ENCODE measurements around the gene BICD1. TPM values are rescaled to one million over a fixed set of nuclear protein-coding genes. Genes with fewer than 3 reads are reported as not detected.

Gene BICD1
- polyA plus RNA-seq, 1 of the 3 experiments (the other 2 are of a cell fraction): 12.1 TPM

DNA sequence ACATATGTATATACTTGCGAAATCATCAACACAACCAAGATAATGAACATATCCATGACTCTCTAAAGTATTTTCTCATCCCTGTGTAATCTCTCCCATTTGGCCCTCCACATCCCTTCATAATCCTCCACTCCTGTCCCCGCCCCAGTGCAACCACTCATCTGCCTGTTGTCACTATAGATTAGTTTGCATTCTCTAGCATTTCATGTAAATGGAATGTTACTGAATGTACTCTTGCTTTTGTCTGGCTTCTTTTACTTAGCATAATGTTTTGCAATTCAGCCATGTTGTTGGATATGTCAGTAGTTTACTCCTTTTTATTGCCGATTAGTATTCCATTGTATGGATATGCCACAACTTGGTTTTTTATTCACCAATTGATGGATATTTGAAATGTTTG is 99.1 kb downstream of the BICD1 start:
- WGBS (ENCODE audit: low lambda C conversion rate): 96% methylated on average over 3 of the region's 3 CpGs
- ChIA-PET POLR2A (no interaction called here), CTCF (no interaction called here)
- no peaks in the 10 kb centered on the region for H3K36me3 ChIP-seq (replicated peaks in 1 of 2; ENCODE audit: control insufficient read depth in 1 of 2, insufficient read depth in 2 of 2, low read length in 1 of 2)
- H3K27me3 ChIP-seq (ENCODE audit: insufficient read depth): no peaks in the 10 kb centered on the region
- no peak overlapping the region for H3K27ac ChIP-seq (ENCODE audit: low read depth in 2 of 2, low read length in 1 of 2)
- TF ChIP-seq CHD2 (IDR thresholded peaks at IDR 0.05; ENCODE audit: low read length, partially characterized antibody) (no peak), JUND (IDR thresholded peaks at IDR 0.05) (no peak), EP300 (IDR thresholded peaks at IDR 0.05; ENCODE audit: borderline replicate concordance in 1 of 2, low read depth in 1 of 2, low read length in 1 of 2) (no peak), ELF1 (IDR thresholded peaks at IDR 0.05) (no peak), RAD21 (IDR thresholded peaks at IDR 0.05; ENCODE audit: low read length) (no peak), POLR2AphosphoS5 (IDR thresholded peaks at IDR 0.05; ENCODE audit: low read depth, low read length) (no peak), GABPA (IDR thresholded peaks at IDR 0.05; ENCODE audit: low read depth) (no peak), TAF1 (IDR thresholded peaks at IDR 0.05; ENCODE audit: borderline replicate concordance, low read depth, low read length) (no peak), FOSL2 (IDR thresholded peaks at IDR 0.05; ENCODE audit: borderline replicate concordance, low read depth) (no peak), MEF2A (IDR thresholded peaks at IDR 0.05; ENCODE audit: borderline replicate concordance, low read depth) (no peak), RCOR1 (IDR thresholded peaks at IDR 0.05; ENCODE audit: low read length) (no peak), FOXJ3 (CRISPR knock-in tag; IDR thresholded peaks at IDR 0.05) (no peak), NRF1 (IDR thresholded peaks at IDR 0.05; ENCODE audit: low read depth, low read length) (no peak), MXI1 (IDR thresholded peaks at IDR 0.05; ENCODE audit: low read depth, low read length) (no peak), NFIC (IDR thresholded peaks at IDR 0.05; ENCODE audit: borderline replicate concordance) (no peak)
- TF ChIP-seq, protein P1, sequence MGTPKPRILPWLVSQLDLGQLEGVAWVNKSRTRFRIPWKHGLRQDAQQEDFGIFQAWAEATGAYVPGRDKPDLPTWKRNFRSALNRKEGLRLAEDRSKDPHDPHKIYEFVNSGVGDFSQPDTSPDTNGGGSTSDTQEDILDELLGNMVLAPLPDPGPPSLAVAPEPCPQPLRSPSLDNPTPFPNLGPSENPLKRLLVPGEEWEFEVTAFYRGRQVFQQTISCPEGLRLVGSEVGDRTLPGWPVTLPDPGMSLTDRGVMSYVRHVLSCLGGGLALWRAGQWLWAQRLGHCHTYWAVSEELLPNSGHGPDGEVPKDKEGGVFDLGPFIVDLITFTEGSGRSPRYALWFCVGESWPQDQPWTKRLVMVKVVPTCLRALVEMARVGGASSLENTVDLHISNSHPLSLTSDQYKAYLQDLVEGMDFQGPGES (IDR thresholded peaks at IDR 0.05; ENCODE audit: low read depth, low read length): no peak
- TF ChIP-seq, protein P2, sequence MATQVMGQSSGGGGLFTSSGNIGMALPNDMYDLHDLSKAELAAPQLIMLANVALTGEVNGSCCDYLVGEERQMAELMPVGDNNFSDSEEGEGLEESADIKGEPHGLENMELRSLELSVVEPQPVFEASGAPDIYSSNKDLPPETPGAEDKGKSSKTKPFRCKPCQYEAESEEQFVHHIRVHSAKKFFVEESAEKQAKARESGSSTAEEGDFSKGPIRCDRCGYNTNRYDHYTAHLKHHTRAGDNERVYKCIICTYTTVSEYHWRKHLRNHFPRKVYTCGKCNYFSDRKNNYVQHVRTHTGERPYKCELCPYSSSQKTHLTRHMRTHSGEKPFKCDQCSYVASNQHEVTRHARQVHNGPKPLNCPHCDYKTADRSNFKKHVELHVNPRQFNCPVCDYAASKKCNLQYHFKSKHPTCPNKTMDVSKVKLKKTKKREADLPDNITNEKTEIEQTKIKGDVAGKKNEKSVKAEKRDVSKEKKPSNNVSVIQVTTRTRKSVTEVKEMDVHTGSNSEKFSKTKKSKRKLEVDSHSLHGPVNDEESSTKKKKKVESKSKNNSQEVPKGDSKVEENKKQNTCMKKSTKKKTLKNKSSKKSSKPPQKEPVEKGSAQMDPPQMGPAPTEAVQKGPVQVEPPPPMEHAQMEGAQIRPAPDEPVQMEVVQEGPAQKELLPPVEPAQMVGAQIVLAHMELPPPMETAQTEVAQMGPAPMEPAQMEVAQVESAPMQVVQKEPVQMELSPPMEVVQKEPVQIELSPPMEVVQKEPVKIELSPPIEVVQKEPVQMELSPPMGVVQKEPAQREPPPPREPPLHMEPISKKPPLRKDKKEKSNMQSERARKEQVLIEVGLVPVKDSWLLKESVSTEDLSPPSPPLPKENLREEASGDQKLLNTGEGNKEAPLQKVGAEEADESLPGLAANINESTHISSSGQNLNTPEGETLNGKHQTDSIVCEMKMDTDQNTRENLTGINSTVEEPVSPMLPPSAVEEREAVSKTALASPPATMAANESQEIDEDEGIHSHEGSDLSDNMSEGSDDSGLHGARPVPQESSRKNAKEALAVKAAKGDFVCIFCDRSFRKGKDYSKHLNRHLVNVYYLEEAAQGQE (IDR thresholded peaks at IDR 0.05; ENCODE audit: low read depth, low read length): no peak
- TF ChIP-seq, protein P3, sequence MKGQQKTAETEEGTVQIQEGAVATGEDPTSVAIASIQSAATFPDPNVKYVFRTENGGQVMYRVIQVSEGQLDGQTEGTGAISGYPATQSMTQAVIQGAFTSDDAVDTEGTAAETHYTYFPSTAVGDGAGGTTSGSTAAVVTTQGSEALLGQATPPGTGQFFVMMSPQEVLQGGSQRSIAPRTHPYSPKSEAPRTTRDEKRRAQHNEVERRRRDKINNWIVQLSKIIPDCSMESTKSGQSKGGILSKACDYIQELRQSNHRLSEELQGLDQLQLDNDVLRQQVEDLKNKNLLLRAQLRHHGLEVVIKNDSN (IDR thresholded peaks at IDR 0.05; ENCODE audit: borderline replicate concordance, low read depth): no peak
- TF ChIP-seq, protein P4, sequence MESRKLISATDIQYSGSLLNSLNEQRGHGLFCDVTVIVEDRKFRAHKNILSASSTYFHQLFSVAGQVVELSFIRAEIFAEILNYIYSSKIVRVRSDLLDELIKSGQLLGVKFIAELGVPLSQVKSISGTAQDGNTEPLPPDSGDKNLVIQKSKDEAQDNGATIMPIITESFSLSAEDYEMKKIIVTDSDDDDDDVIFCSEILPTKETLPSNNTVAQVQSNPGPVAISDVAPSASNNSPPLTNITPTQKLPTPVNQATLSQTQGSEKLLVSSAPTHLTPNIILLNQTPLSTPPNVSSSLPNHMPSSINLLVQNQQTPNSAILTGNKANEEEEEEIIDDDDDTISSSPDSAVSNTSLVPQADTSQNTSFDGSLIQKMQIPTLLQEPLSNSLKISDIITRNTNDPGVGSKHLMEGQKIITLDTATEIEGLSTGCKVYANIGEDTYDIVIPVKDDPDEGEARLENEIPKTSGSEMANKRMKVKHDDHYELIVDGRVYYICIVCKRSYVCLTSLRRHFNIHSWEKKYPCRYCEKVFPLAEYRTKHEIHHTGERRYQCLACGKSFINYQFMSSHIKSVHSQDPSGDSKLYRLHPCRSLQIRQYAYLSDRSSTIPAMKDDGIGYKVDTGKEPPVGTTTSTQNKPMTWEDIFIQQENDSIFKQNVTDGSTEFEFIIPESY (IDR thresholded peaks at IDR 0.05; ENCODE audit: borderline replicate concordance, low read depth): no peak
- TF ChIP-seq, protein P5, sequence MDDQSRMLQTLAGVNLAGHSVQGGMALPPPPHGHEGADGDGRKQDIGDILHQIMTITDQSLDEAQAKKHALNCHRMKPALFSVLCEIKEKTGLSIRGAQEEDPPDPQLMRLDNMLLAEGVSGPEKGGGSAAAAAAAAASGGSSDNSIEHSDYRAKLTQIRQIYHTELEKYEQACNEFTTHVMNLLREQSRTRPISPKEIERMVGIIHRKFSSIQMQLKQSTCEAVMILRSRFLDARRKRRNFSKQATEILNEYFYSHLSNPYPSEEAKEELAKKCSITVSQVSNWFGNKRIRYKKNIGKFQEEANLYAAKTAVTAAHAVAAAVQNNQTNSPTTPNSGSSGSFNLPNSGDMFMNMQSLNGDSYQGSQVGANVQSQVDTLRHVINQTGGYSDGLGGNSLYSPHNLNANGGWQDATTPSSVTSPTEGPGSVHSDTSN (IDR thresholded peaks at IDR 0.05): no peak
- no peak overlapping the region for H3K9ac ChIP-seq
- no peak overlapping the region for H3K4me3 ChIP-seq (ENCODE audit: low read depth in 2 of 2, low read length in 1 of 2)
- no peak overlapping the region for H2AFZ ChIP-seq (ENCODE audit: low read depth)
- H3F3A ChIP-seq (replicated peaks; ENCODE audit: insufficient read depth): no peaks in the 10 kb centered on the region
- no peak overlapping the region for H3K4me2 ChIP-seq
- no peak for DNase-seq
- H3K4me1 ChIP-seq (ENCODE audit: control insufficient read depth in 1 of 2, insufficient read depth in 2 of 2, low read depth in 1 of 2, low read length in 1 of 2): peaks cover 0 to 4% of the 10 kb centered on the region in 2 experiments; a peak in 2 of 4 replicates
- H3K9me3 ChIP-seq: no peaks in the 10 kb centered on the region
- no peaks in the 10 kb centered on the region for H3K9me2 ChIP-seq
- no peaks in the 10 kb centered on the region for H4K20me1 ChIP-seq (ENCODE audit: insufficient read depth)
- peaks cover 9% of the 10 kb centered on the region; the same call in 1 of the 2 replicates for H3K79me2 ChIP-seq (ENCODE audit: insufficient read depth)
